Stimulated activated CD8-positive, alpha-beta memory T cell treated with anti-CD3 and anti-CD28 coated beads, Interleukin-7, amount 100 ng/mL, for 48 hours (primary cell): ENCODE results near the gene RBM48.
"Not testable (repeated sequence)": the region's sequence is repeated elsewhere in the genome, so short reads cannot be mapped to it uniquely, and the experiment has no call there.

ENCODE experiments used
- DNase-seq, 2 donors: peaks; one replicate each; pipeline ENCODE4 v3.0.0-alpha.2; 2020; ENCODE audit warnings: low read depth in 1 of 2; ENCODE audit errors: extremely low read depth in 1 of 2

The RBM48 gene

GRCh38 chr7:92543542-92543941, 14.9 kb downstream of the RBM48 start:
- not testable (repeated sequence) for DNase-seq

GRCh38 chr7:92545116-92545515, 16.5 kb downstream of the RBM48 start:
- not testable (repeated sequence) for DNase-seq

- no peak for DNase-seq
Measured at GRCh38 chr7:92546856-92547497, 18.4 kb downstream of the RBM48 start.

DNA sequence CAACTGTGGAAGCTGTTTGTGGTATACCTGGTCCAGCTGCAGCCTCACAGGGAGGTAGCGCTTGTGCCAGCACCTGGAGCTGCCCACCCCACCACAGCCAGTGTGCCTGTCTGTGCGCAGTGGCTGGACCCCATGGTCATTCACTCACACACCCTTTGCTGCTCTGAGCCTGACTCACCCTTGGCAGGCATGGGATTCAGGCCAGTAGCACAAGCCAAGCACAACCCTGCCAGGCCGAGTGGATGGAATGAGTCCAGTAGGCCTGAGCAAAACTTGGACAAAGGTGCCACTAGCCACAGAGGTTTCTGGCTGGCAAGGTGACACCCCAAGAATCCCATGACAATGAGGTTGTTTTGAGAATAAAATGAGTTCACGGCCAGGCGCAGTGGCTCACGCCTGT, 19.0 kb downstream of the RBM48 start:
- no peak for DNase-seq

GRCh38 chr7:92550194-92550593, 21.6 kb downstream of the RBM48 start:
- DNase-seq: no peak

GRCh38 chr7:92557249-92557648, 28.7 kb downstream of the RBM48 start:
- DNase-seq: no peak

GRCh38 chr7:92557808-92558362, 29.3 kb downstream of the RBM48 start:
- no peak for DNase-seq

- DNase-seq: no peak
Measured at GRCh38 chr7:92560602-92561001, 32.0 kb downstream of the RBM48 start.

DNA sequence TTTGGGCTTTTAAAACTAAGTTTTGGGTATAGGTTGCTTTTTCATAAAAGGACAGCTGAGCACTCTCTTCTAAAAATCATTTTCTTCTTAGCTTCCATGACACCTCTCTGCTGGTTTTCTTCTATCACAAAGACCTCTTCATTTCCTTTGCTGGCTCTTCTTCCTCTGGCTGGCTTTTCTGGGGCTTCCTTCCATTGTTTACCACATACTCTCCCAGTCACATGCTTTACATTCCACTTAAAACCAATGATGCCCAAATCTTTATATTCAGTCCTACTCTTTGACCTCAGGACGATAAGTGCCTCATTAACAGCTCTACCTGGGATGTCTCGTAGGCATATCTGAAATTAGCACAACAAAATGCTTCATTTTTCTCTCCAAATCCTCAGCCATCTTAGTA, 34.8 kb downstream of the RBM48 start:
- DNase-seq: no peak

- no peak for DNase-seq
Measured at GRCh38 chr7:92567460-92567859, 38.9 kb downstream of the RBM48 start.

DNA sequence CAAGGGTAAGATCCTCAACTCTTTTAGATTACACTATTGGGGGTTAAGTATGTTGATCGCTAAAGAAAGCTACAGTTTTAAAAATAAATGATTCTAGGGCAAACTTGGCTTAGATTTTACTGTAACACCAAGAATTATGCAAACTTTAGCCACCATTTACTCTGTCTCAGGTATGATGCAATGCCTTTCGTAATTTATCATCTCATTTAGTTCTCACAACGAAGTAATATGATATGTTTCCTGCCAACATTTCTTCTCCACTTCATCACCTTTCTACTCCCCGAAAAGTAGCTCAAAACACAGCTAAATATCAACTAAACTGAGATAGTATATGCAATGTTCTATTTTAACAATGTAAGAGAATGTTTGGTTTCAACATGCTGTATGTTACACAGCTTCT, 40.5 kb downstream of the RBM48 start:
- no peak for DNase-seq

DNA sequence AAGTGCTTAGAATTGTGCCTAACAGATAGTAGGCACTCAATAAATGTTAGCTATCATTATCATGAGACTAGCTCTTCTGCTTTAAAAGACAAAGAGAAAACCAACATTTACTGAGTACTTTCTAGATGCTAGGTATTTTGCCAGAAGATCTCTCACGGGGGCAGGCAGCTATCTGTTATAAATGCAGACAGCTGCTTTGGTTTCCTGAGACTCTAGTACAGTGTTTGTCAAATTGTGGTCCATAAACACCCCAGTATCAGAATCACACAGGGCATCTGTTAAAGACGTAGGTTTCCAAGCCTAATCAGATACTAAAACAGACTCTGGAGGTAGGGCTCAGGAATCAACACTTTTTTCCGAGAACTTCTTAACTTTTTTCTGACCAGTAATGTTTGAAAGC, 47.7 kb downstream of the RBM48 start:
- no peak for DNase-seq

GRCh38 chr7:92582948-92583347, 54.4 kb downstream of the RBM48 start:
- DNase-seq: no peak

DNA sequence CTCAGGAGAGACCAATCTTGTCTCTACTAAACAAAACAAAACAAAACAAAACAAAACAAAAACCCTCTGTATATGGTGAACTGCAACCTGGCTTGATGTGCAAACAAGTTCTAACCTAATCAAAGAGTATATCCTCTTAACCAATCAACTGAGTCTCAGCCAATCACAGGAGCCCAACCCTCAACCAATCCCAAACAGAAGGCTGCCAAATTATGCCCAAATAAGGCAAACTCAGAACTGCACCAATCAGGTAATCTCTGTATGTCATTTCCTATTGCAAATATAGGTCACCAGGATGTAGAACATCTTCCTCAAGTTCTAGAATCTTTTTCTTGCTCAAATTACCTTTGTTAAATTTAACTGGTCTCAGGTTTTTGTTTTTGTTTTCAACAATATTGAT, 56.4 kb downstream of the RBM48 start:
- no peak for DNase-seq

GRCh38 chr7:92586403-92586802, 57.8 kb downstream of the RBM48 start:
- no peak for DNase-seq

DNA sequence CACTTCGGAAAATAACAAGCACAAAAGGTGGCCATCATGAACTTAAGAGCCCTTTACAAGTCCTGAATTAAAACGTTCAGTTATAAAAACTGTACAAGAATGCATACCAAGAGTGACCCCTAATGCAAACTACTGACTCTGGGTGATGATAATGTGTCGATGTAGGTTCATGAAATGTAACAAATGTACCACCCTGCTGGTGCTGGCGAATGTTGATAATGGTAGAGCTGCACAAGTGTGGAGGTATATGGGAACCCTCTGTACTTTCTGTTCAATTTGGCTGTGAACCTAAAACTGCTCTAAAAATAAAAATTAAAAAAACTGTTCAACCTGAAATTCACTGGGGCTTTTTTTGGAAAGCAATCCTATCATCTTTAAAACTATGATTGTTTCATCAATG, 58.2 kb downstream of the RBM48 start:
- no peak for DNase-seq
